ENCODE measurements around the gene ME3. TPM values are rescaled to one million over a fixed set of nuclear protein-coding genes. Genes with fewer than 3 reads are reported as not detected.
A peak's percentile ranks its signal among the peaks of the same experiment; 100 is the strongest.

The ME3 gene
- total and polyA plus RNA-seq, 4 donors = 1.4 to 7.2 (median 2.3) TPM

DNA sequence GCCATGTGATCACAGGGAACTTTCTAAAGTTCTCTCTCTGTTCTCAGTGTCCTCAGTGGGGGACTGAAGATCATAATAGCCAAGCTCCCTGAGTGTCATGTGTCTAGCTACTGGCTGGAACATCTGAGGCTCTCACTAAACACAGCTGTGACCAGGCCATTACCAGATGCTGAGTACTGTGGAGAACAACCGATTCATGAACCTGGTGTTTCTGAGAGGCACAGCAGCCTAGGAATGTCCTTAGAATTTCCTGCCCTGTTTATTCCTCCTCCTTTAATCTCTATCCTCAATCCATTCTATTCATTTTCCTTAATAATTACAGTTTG is 93.0 kb downstream of the ME3 start:
- 87% methylated on average over 1 of the region's 1 CpG for WGBS
- H3K27me3 ChIP-seq (ENCODE audit: control insufficient read depth in 4 of 4, insufficient read depth in 4 of 4, low read length in 3 of 4) = no peaks in the 10 kb centered on the region
- TF ChIP-seq, protein P1, sequence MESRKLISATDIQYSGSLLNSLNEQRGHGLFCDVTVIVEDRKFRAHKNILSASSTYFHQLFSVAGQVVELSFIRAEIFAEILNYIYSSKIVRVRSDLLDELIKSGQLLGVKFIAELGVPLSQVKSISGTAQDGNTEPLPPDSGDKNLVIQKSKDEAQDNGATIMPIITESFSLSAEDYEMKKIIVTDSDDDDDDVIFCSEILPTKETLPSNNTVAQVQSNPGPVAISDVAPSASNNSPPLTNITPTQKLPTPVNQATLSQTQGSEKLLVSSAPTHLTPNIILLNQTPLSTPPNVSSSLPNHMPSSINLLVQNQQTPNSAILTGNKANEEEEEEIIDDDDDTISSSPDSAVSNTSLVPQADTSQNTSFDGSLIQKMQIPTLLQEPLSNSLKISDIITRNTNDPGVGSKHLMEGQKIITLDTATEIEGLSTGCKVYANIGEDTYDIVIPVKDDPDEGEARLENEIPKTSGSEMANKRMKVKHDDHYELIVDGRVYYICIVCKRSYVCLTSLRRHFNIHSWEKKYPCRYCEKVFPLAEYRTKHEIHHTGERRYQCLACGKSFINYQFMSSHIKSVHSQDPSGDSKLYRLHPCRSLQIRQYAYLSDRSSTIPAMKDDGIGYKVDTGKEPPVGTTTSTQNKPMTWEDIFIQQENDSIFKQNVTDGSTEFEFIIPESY (IDR thresholded peaks at IDR 0.05) = no peak
- no peak for TF ChIP-seq YY1 (IDR thresholded peaks at IDR 0.05)
- TF ChIP-seq HNF4G (IDR thresholded peaks at IDR 0.05) = no peak
- TF ChIP-seq GABPA (IDR thresholded peaks at IDR 0.05 in 1 of 2, conservative IDR thresholded peaks at IDR 0.05 in 1 of 2) = no peak
- TF ChIP-seq, protein P2, sequence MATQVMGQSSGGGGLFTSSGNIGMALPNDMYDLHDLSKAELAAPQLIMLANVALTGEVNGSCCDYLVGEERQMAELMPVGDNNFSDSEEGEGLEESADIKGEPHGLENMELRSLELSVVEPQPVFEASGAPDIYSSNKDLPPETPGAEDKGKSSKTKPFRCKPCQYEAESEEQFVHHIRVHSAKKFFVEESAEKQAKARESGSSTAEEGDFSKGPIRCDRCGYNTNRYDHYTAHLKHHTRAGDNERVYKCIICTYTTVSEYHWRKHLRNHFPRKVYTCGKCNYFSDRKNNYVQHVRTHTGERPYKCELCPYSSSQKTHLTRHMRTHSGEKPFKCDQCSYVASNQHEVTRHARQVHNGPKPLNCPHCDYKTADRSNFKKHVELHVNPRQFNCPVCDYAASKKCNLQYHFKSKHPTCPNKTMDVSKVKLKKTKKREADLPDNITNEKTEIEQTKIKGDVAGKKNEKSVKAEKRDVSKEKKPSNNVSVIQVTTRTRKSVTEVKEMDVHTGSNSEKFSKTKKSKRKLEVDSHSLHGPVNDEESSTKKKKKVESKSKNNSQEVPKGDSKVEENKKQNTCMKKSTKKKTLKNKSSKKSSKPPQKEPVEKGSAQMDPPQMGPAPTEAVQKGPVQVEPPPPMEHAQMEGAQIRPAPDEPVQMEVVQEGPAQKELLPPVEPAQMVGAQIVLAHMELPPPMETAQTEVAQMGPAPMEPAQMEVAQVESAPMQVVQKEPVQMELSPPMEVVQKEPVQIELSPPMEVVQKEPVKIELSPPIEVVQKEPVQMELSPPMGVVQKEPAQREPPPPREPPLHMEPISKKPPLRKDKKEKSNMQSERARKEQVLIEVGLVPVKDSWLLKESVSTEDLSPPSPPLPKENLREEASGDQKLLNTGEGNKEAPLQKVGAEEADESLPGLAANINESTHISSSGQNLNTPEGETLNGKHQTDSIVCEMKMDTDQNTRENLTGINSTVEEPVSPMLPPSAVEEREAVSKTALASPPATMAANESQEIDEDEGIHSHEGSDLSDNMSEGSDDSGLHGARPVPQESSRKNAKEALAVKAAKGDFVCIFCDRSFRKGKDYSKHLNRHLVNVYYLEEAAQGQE (IDR thresholded peaks at IDR 0.05) = no peak
- TF ChIP-seq, protein P3, sequence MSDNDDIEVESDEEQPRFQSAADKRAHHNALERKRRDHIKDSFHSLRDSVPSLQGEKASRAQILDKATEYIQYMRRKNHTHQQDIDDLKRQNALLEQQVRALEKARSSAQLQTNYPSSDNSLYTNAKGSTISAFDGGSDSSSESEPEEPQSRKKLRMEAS (IDR thresholded peaks at IDR 0.05) = no peak
- TF ChIP-seq SP1 (IDR thresholded peaks at IDR 0.05) = no peak
- H3K36me3 ChIP-seq (ENCODE audit: control insufficient read depth in 4 of 4, insufficient read depth in 3 of 4, low read depth in 1 of 4, low read length in 3 of 4) = no peaks in the 10 kb centered on the region
- peaks cover 0 to 5% (median under 1%) of the 10 kb centered on the region in 4 donors for H3K4me1 ChIP-seq (ENCODE audit: control insufficient read depth in 4 of 4, insufficient read depth in 4 of 4, low read length in 3 of 4)
- no peak overlapping the region for H3K27ac ChIP-seq (ENCODE audit: low read depth in 1 of 2, low read length in 2 of 2)
- H3K9ac ChIP-seq (ENCODE audit: low read depth in 1 of 2, low read length in 2 of 2) = no peak overlapping the region
- no peak for DNase-seq (ENCODE audit: low spot score)
- H3K4me3 ChIP-seq (ENCODE audit: low read depth in 1 of 3, low read length in 3 of 3) = no peak overlapping the region
- no peaks in the 10 kb centered on the region for H3K9me3 ChIP-seq (ENCODE audit: control insufficient read depth in 4 of 4, low read length in 3 of 4)

DNA sequence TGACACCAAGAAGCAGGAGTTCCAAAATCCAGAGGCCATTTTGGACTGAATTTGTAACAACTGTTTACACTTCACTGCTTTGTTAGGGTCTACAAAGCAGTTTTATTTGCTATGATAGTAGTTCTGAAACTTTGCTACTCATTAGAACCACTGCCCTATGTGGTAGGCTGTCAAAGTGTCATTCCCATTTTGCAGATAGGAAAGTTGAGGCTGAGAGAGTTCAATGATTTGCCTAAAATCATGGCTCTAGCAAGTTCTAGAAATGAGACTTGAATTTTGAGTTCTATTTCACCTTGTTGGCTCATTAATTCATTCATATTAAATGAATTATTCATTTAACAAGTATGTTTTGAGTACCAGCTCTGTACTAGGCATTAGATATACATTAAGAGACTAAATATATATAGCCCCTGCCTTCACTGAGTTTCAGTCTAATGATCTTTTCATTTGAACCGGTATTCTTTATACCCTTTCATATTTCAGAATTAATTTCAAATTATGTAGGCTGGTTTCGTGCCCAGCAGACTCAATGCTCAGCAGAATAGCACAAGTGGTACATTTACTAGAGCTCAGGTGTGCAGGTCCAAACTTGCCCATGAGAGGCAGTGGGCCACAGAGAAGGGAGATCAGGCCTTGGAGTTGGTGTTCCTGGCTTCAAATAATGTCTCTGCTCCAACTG is 93.5 kb downstream of the ME3 start:
- H3K27me3 ChIP-seq (ENCODE audit: control insufficient read depth in 4 of 4, insufficient read depth in 4 of 4, low read length in 3 of 4) = no peaks in the 10 kb centered on the region
- peaks cover 0 to 5% (median under 1%) of the 10 kb centered on the region in 4 donors for H3K4me1 ChIP-seq (ENCODE audit: control insufficient read depth in 4 of 4, insufficient read depth in 4 of 4, low read length in 3 of 4)
- H3K9ac ChIP-seq (ENCODE audit: low read depth in 1 of 2, low read length in 2 of 2) = no peak overlapping the region
- H3K36me3 ChIP-seq (ENCODE audit: control insufficient read depth in 4 of 4, insufficient read depth in 3 of 4, low read depth in 1 of 4, low read length in 3 of 4) = no peaks in the 10 kb centered on the region
- no peak for TF ChIP-seq RXRA (IDR thresholded peaks at IDR 0.05)
- DNase-seq (ENCODE audit: low spot score) = no peak
- H3K4me3 ChIP-seq (ENCODE audit: low read depth in 1 of 3, low read length in 3 of 3) = no peak overlapping the region
- H3K9me3 ChIP-seq (ENCODE audit: control insufficient read depth in 4 of 4, low read length in 3 of 4) = no peaks in the 10 kb centered on the region
- WGBS = 97% methylated on average over 2 of the region's 2 CpGs
- no peak overlapping the region for H3K27ac ChIP-seq (ENCODE audit: low read depth in 1 of 2, low read length in 2 of 2)

DNA sequence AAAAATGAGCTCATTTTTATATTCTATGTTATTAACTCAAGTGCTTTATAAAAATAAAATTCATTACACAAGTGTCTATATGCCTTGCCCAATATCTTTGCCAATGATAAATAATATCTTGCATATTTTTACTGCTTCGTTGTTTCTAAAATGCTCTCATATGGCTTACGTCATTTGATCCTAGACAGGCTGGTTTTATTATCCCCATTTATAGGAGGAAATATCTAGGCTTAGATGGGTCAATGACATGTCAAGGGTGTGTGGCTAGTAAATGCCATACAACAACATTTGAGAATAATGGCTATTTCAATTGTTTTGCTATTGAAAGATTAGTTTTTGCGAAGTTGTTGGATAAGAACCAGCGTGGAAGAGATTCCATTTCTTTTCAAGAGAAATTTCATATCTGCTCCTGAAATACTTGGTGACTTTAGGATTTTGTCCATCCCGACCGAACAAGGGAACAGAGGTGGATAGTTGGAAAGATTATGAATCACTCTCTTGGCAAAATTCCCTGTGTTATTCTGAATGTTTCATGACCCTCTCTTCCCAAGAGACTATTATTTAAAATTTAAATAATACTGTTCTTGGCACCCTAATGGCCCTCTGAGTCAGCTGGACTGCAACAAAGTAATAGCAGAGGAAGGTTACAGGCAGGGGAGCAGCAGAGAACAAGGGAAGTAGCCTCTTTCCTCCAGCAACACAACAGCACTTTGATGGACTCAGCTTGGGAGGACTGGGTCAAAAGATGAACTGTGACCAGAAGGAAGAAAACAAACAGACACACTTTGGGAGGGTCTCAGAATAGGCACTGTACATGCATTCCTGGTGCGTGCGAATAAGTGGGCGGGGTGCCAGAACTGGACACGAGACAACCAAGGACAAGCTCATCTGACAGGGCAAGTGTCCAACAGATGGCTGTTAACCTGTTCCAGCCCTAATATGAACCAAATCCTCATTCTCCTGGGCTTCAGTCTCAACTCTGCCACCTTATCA is 94.5 kb downstream of the ME3 start:
- H3K4me3 ChIP-seq (ENCODE audit: low read depth in 1 of 3, low read length in 3 of 3) = no peak overlapping the region
- no peaks in the 10 kb centered on the region for H3K9me3 ChIP-seq (ENCODE audit: control insufficient read depth in 4 of 4, low read length in 3 of 4)
- no peaks in the 10 kb centered on the region for H3K27me3 ChIP-seq (ENCODE audit: control insufficient read depth in 4 of 4, insufficient read depth in 4 of 4, low read length in 3 of 4)
- no peaks in the 10 kb centered on the region for H3K36me3 ChIP-seq (ENCODE audit: control insufficient read depth in 4 of 4, insufficient read depth in 3 of 4, low read depth in 1 of 4, low read length in 3 of 4)
- H3K4me1 ChIP-seq (ENCODE audit: control insufficient read depth in 4 of 4, insufficient read depth in 4 of 4, low read length in 3 of 4) = peaks cover 0 to 5% (median under 1%) of the 10 kb centered on the region in 4 donors
- 55% methylated on average over 10 of the region's 10 CpGs for whole genome bisulfite sequencing
- peak overlapping the region in 1 of 2 donors; percentile 32 for H3K27ac ChIP-seq (ENCODE audit: low read depth in 1 of 2, low read length in 2 of 2)
- no peak overlapping the region for H3K9ac ChIP-seq (ENCODE audit: low read depth in 1 of 2, low read length in 2 of 2)
- DNase-seq (ENCODE audit: low spot score) = peak; percentile 46
- TF ChIP-seq HNF4G (IDR thresholded peaks at IDR 0.05) (no peak), RXRA (IDR thresholded peaks at IDR 0.05) (no peak), FOXA1 (IDR thresholded peaks at IDR 0.05) (no peak), EGR1 (IDR thresholded peaks at IDR 0.05; ENCODE audit: low read depth in 2 of 2) (no peak), SP1 (IDR thresholded peaks at IDR 0.05) (no peak), RAD21 (IDR thresholded peaks at IDR 0.05) (peak; percentile 7 to 17), FOXA2 (IDR thresholded peaks at IDR 0.05) (no peak), GABPA (IDR thresholded peaks at IDR 0.05 in 1 of 2, conservative IDR thresholded peaks at IDR 0.05 in 1 of 2) (no peak)
- TF ChIP-seq, protein P3 (IDR thresholded peaks at IDR 0.05) = no peak
- TF ChIP-seq, protein P4, sequence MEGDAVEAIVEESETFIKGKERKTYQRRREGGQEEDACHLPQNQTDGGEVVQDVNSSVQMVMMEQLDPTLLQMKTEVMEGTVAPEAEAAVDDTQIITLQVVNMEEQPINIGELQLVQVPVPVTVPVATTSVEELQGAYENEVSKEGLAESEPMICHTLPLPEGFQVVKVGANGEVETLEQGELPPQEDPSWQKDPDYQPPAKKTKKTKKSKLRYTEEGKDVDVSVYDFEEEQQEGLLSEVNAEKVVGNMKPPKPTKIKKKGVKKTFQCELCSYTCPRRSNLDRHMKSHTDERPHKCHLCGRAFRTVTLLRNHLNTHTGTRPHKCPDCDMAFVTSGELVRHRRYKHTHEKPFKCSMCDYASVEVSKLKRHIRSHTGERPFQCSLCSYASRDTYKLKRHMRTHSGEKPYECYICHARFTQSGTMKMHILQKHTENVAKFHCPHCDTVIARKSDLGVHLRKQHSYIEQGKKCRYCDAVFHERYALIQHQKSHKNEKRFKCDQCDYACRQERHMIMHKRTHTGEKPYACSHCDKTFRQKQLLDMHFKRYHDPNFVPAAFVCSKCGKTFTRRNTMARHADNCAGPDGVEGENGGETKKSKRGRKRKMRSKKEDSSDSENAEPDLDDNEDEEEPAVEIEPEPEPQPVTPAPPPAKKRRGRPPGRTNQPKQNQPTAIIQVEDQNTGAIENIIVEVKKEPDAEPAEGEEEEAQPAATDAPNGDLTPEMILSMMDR (IDR thresholded peaks at IDR 0.05; ENCODE audit: low read depth, low read length, missing input control) = no peak

Measured in liver (tissue), 9 donors.